ENCODE data around the gene JAM3. TPM values are rescaled to one million over a fixed set of nuclear protein-coding genes. Genes with fewer than 3 reads are reported as not detected.

JAM3 gene
- total RNA-seq, 2 donors from 2014 or later = 2.9 to 5.7 TPM

DNA sequence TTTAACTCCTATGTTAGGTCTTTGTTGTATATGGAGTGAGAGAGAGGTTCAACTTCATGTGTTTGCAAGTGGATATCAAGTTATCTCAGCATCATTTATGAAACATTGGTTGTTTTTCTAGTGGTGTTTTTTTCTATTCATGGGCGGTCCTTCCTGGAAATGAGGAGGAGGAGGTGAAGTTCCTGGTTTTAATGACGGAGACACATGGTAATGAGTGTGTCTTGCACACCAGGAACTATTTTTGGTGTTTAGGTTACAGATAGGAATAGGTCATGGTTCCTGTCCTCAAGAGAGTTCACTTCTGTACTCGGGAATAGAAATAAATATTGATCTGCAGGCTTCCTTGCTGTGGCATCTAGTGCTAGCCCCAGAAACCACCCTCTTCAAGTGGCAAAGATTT, 74.9 kb downstream of the JAM3 start:
- Mint-ChIP-seq H3K4me3 (no peak overlapping the region), H3K27ac (no peak overlapping the region), H3K27me3 (peaks cover 6 to 7% of the 10 kb centered on the region in 2 donors), H3K9me3 (no peaks in the 10 kb centered on the region), H3K4me1 (ENCODE audit: low read depth in 2 of 2) (peaks cover 7 to 8% of the 10 kb centered on the region in 2 donors), H3K36me3 (no peaks in the 10 kb centered on the region)
- DNase-seq (ENCODE audit: low spot score) = no peak
- no peak for ATAC-seq

DNA sequence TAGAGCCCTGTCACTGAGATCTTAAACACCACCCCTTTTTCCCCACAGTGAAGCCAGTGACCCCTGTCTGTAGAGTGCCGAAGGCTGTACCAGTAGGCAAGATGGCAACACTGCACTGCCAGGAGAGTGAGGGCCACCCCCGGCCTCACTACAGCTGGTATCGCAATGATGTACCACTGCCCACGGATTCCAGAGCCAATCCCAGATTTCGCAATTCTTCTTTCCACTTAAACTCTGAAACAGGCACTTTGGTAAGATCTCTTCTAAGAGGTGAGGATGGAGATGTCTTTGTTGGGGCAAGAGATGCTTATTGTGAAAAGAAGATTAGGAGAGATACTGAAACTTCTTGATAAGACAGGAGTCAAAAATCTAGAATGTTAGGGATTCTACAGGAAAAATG, 75.9 kb downstream of the JAM3 start:
- Mint-ChIP-seq H3K4me3 (no peak overlapping the region), H3K27me3 (peaks cover 5 to 6% of the 10 kb centered on the region in 2 donors), H3K36me3 (no peaks in the 10 kb centered on the region), H3K9me3 (no peaks in the 10 kb centered on the region), H3K27ac (peak overlapping the region in 1 of 2 donors; percentile 26), H3K4me1 (ENCODE audit: low read depth in 2 of 2) (peaks cover 7 to 8% of the 10 kb centered on the region in 2 donors)
- no peak for DNase-seq (ENCODE audit: low spot score)
- no peak for ATAC-seq

DNA sequence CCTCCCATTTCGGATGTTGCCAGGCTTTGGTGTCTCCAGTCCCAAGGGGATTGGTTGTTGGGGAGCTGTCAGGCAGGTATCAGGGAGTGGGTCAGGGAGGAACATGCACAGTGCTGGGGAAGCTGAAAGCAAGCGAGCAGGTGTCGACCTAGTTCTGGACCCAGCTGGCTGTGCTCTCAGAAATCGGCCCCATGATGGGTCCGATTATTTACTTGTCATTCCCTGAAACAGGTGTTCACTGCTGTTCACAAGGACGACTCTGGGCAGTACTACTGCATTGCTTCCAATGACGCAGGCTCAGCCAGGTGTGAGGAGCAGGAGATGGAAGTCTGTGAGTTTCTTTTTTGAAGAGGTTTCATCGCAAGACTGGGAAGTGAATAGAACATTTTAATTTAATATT, 76.8 kb downstream of the JAM3 start:
- H3K36me3 Mint-ChIP-seq = no peaks in the 10 kb centered on the region
- no peak for DNase-seq (ENCODE audit: low spot score)
- H3K9me3 Mint-ChIP-seq = no peaks in the 10 kb centered on the region
- H3K4me1 Mint-ChIP-seq (ENCODE audit: low read depth in 2 of 2) = peaks cover 7 to 8% of the 10 kb centered on the region in 2 donors
- H3K4me3 Mint-ChIP-seq = no peak overlapping the region
- H3K27ac Mint-ChIP-seq = no peak overlapping the region
- peaks cover 5 to 6% of the 10 kb centered on the region in 2 donors for H3K27me3 Mint-ChIP-seq
- ATAC-seq = no peak

DNA sequence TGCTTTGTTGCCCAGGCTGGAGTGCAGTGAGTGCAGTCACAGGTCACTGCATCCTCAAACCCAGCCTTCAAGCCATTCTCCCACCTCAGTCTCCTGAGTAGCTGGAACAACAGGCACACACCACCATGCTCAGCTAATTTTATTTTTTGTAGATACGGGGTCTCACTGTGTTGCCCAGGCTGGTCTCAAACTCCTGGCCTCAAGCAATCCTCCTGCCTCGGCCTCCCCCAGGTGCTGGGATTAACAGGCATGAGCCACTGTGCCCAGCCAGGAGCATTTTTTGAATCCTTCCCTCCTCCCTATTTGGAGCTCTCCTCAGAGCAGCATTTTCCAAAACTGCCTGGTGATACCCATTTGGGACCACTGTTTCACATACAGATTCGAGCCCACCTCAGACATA, 77.7 kb downstream of the JAM3 start:
- Mint-ChIP-seq H3K27me3 (peaks cover 0 to 6% of the 10 kb centered on the region in 2 donors), H3K9me3 (no peaks in the 10 kb centered on the region), H3K27ac (no peak overlapping the region), H3K4me3 (no peak overlapping the region), H3K36me3 (no peaks in the 10 kb centered on the region), H3K4me1 (ENCODE audit: low read depth in 2 of 2) (peaks cover 7 to 8% of the 10 kb centered on the region in 2 donors)
- no peak for DNase-seq (ENCODE audit: low spot score)
- ATAC-seq = no peak

DNA sequence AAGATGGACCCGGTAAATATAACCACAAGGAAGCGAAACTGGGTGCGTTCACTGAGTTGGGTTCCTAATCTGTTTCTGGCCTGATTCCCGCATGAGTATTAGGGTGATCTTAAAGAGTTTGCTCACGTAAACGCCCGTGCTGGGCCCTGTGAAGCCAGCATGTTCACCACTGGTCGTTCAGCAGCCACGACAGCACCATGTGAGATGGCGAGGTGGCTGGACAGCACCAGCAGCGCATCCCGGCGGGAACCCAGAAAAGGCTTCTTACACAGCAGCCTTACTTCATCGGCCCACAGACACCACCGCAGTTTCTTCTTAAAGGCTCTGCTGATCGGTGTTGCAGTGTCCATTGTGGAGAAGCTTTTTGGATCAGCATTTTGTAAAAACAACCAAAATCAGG, 80.5 kb downstream of the JAM3 start:
- Mint-ChIP-seq H3K36me3 (no peaks in the 10 kb centered on the region), H3K4me1 (ENCODE audit: low read depth in 2 of 2) (peaks cover under 1 to 9% of the 10 kb centered on the region in 2 donors), H3K27ac (no peak overlapping the region), H3K9me3 (no peaks in the 10 kb centered on the region), H3K27me3 (no peaks in the 10 kb centered on the region), H3K4me3 (no peak overlapping the region)
- DNase-seq (ENCODE audit: low spot score) (no peak), ATAC-seq (no peak)

DNA sequence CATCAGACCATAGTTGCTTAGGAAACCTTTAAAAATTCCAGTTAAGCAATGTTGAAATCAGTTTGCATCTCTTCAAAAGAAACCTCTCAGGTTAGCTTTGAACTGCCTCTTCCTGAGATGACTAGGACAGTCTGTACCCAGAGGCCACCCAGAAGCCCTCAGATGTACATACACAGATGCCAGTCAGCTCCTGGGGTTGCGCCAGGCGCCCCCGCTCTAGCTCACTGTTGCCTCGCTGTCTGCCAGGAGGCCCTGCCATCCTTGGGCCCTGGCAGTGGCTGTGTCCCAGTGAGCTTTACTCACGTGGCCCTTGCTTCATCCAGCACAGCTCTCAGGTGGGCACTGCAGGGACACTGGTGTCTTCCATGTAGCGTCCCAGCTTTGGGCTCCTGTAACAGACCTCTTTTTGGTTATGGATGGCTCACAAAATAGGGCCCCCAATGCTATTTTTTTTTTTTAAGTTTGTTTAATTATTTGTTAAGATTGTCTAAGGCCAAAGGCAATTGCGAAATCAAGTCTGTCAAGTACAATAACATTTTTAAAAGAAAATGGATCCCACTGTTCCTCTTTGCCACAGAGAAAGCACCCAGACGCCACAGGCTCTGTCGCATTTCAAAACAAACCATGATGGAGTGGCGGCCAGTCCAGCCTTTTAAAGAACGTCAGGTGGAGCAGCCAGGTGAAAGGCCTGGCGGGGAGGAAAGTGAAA, 81.5 kb downstream of the JAM3 start:
- H3K27ac Mint-ChIP-seq = no peak overlapping the region
- peaks cover 0 to 3% of the 10 kb centered on the region in 2 donors for H3K4me1 Mint-ChIP-seq (ENCODE audit: low read depth in 2 of 2)
- H3K36me3 Mint-ChIP-seq = no peaks in the 10 kb centered on the region
- no peak for DNase-seq (ENCODE audit: low spot score)
- no peaks in the 10 kb centered on the region for H3K9me3 Mint-ChIP-seq
- H3K27me3 Mint-ChIP-seq = no peaks in the 10 kb centered on the region
- no peak overlapping the region for H3K4me3 Mint-ChIP-seq
- peak; percentile 7 to 40 for ATAC-seq

DNA sequence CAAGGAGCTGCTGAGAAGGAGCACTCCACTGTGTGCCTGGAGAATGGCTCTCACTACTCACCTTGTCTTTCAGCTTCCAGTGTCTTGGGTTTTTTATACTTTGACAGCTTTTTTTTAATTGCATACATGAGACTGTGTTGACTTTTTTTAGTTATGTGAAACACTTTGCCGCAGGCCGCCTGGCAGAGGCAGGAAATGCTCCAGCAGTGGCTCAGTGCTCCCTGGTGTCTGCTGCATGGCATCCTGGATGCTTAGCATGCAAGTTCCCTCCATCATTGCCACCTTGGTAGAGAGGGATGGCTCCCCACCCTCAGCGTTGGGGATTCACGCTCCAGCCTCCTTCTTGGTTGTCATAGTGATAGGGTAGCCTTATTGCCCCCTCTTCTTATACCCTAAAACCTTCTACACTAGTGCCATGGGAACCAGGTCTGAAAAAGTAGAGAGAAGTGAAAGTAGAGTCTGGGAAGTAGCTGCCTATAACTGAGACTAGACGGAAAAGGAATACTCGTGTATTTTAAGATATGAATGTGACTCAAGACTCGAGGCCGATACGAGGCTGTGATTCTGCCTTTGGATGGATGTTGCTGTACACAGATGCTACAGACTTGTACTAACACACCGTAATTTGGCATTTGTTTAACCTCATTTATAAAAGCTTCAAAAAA, 82.3 kb downstream of the JAM3 start:
- DNase-seq (ENCODE audit: low spot score) (no peak), ATAC-seq (no peak)
- no peaks in the 10 kb centered on the region for H3K9me3 Mint-ChIP-seq
- H3K36me3 Mint-ChIP-seq = no peaks in the 10 kb centered on the region
- H3K4me1 Mint-ChIP-seq (ENCODE audit: low read depth in 2 of 2) = peaks cover 0 to 3% of the 10 kb centered on the region in 2 donors
- H3K27ac Mint-ChIP-seq = no peak overlapping the region
- no peaks in the 10 kb centered on the region for H3K27me3 Mint-ChIP-seq
- no peak overlapping the region for H3K4me3 Mint-ChIP-seq

DNA sequence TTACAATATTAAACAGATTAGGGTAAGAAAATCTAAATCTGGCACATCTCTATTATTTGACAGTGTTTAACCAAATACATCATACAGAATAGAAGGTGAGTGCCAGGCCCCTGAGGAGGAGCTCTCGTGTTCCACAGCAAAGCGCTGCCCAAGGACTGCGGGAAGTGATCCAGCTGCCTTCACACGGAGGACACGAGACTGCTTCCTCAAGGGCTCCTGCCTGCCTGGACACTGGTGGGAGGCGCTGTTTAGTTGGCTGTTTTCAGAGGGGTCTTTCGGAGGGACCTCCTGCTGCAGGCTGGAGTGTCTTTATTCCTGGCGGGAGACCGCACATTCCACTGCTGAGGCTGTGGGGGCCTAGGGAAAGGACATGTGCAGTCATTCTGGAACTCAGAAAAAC, 83.8 kb downstream of the JAM3 start:
- ATAC-seq (no peak), DNase-seq (ENCODE audit: low spot score) (no peak)
- peaks cover 9% of the 10 kb centered on the region for H3K36me3 Mint-ChIP-seq
- H3K9me3 Mint-ChIP-seq = no peaks in the 10 kb centered on the region
- peaks cover 0 to 3% of the 10 kb centered on the region in 2 donors for H3K4me1 Mint-ChIP-seq (ENCODE audit: low read depth in 2 of 2)
- H3K27ac Mint-ChIP-seq = no peak overlapping the region
- H3K4me3 Mint-ChIP-seq = no peak overlapping the region
- H3K27me3 Mint-ChIP-seq = no peaks in the 10 kb centered on the region

DNA sequence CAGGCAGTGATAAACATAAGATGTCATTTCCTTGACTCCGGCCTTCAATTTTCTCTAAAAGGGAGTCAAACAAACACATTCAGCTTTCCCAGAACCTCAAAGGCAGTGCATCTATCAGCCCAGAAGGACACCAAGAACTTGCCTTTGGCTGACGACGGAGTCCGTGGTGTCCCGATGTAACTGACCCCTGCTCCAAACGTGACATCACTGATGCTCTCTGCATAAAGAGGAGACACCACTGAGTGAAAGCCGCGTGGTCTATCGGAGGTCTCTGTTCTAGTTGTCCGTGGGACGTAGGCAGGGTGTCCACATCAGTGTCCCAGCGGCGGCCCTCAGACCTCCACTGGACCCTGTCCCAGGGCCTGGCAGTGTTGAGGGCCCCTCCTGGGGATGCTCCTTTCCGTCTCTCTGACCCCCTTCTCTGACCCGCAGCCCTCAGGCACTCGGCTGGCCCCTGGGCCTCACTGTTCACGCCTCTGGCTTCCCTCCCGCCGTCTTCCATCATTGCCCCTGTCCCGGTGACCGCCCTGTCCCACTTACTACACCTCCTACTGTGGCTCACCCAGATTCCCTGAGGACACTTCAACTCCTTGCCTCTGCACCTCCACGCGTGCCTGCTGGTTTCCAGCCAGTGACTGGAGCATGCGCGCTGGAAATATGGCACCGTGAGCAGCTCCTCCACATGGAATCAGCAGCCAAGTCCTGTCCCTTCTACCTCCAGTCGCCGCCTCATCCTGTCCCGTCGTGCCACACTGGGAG, 84.5 kb downstream of the JAM3 start:
- Mint-ChIP-seq H3K4me1 (ENCODE audit: low read depth in 2 of 2) (peaks cover 0 to 3% of the 10 kb centered on the region in 2 donors), H3K36me3 (peaks cover 9% of the 10 kb centered on the region)
- ATAC-seq = peak in 1 of 2 donors; percentile 13

DNA sequence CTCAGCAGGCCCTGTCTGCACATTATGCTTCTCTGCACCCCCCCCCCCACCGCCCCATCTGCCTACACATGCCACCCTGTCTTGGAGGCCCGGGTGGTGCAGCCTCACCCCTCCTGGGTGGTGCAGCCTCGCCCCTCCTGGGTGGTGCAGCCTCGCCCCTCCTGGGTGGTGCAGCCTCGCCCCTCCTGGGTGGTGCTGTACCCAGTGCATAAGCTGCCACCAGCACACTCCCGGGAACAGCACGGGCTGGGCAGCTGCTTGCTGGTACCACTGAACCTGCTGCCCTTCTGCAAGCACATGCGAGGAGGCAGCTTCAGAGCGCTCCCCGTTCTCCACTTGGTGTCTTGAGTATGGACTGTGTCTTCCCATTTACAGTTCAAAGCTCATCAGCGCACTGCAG, 85.6 kb downstream of the JAM3 start:
- DNase-seq (ENCODE audit: low spot score) (no peak), ATAC-seq (no peak)
- Mint-ChIP-seq H3K4me3 (no peak overlapping the region), H3K9me3 (no peaks in the 10 kb centered on the region), H3K27me3 (no peaks in the 10 kb centered on the region), H3K27ac (no peak overlapping the region), H3K36me3 (peaks cover 15% of the 10 kb centered on the region), H3K4me1 (ENCODE audit: low read depth in 2 of 2) (peaks cover 0 to 3% of the 10 kb centered on the region in 2 donors)

More for the DNA sequence above, 84.5 kb downstream of the JAM3 start:
- Mint-ChIP-seq H3K9me3 (no peaks in the 10 kb centered on the region), H3K27me3 (no peaks in the 10 kb centered on the region), H3K4me3 (no peak overlapping the region), H3K27ac (peak overlapping the region in 1 of 2 donors; percentile 32)
- DNase-seq (ENCODE audit: low spot score) = no peak

DNA sequence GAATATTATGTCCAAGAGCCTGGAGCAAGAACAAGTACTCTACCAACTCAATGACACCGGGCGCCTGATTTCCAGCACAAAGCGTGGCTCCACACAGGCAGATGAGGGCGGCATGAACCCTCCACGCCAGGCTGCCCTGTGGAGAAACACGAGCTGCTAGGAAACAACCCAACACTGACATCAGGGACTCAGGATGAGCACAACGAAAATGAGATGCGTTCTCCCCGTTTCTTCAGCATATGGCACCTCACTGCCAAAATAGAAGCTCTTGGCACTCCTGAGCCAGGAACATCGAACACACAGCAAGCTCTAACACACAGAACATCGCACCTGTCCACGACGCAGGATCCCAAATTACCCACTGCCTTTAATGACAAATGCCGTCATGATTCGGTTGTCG, 86.6 kb downstream of the JAM3 start:
- H3K9me3 Mint-ChIP-seq = no peaks in the 10 kb centered on the region
- H3K27ac Mint-ChIP-seq = no peak overlapping the region
- H3K36me3 Mint-ChIP-seq = peaks cover 22% of the 10 kb centered on the region

DNA sequence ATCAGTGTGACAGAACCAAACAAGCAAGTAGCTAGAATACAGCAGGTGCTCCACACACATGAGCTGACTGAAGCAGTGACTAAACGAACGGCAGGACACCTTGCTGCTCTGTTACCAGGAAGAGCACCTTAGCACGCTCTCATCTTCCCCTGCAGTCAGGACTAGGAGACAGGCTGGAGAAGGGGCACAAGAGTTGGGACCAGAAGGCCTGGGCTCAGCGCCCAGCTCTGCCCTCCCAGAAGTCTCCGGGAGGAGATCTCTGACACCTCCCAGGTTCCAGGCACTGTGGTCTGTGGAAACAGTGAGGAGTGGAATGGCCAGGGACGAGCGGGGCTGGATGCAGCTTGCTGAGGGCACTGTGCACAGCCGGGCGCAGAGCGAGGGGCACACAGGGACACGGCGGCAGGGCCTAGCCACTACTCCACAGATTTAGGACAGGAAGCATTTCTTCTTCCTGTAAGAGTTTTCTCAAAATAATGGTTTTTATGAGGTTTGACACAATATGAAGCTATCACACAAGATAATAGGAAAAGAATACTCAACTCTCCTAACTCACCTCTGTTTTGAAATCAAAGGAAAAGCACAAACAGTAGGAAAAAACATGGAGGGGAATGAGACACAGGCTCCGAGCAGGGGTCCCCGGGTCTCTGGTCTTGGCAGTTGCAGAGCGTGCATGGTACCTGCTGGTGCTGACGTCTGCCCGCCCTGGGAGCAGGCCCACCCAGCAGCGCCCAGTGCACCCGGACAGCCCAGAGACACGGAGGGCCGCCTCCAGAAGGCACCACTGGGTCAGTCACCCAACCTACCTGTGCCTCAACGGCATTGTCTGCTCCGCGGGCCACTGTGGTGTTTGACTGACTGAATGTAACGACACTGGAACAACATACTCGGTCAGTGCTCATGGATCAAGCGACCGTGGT, 87.3 kb downstream of the JAM3 start:
- peaks cover 0 to 3% of the 10 kb centered on the region in 2 donors for H3K4me1 Mint-ChIP-seq (ENCODE audit: low read depth in 2 of 2)
- ATAC-seq (no peak), DNase-seq (ENCODE audit: low spot score) (no peak)
- H3K27me3 Mint-ChIP-seq = no peaks in the 10 kb centered on the region
- no peak overlapping the region for H3K4me3 Mint-ChIP-seq
- H3K36me3 Mint-ChIP-seq = peaks cover 22% of the 10 kb centered on the region
- no peak overlapping the region for H3K27ac Mint-ChIP-seq
- no peaks in the 10 kb centered on the region for H3K9me3 Mint-ChIP-seq

More for the DNA sequence above, 86.6 kb downstream of the JAM3 start:
- ATAC-seq (no peak), DNase-seq (ENCODE audit: low spot score) (no peak)
- Mint-ChIP-seq H3K27me3 (no peaks in the 10 kb centered on the region), H3K4me1 (ENCODE audit: low read depth in 2 of 2) (peaks cover 0 to 3% of the 10 kb centered on the region in 2 donors), H3K4me3 (no peak overlapping the region)

DNA sequence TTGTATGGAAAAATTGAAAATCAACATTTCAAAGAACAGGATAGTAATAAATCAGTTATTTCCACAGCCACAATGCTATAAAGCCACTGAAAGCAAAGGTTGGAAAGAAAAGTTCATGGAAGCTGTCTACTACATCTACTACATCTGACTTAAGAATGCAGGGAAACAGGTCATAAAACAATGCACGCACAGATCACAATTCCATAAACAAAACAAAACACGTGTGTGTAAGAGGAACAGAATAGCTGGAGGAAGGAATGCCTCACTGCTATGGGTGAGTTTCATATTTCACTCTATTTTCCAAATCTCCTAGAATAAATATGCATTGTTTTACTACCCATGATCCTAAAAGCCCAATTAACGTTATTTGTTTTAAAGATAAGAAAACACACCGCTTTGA, 88.6 kb downstream of the JAM3 start:
- Mint-ChIP-seq H3K27me3 (no peaks in the 10 kb centered on the region), H3K27ac (no peak overlapping the region), H3K36me3 (peaks cover 22% of the 10 kb centered on the region), H3K4me3 (no peak overlapping the region), H3K4me1 (ENCODE audit: low read depth in 2 of 2) (peaks cover 0 to 3% of the 10 kb centered on the region in 2 donors), H3K9me3 (no peaks in the 10 kb centered on the region)
- no peak for ATAC-seq
- no peak for DNase-seq (ENCODE audit: low spot score)
